GM13976 (cell line): Measurements from ENCODE around the gene ZBTB47.

Source experiments
- DNase-seq: peaks from one replicate; pipeline ENCODE4 v3.0.0; 2012; ENCODE audit warnings: low spot score
- CTCF ChIP-seq: IDR thresholded peaks from 2 replicates; pipeline ENCODE4 v1.5.1; 2012; ENCODE audit warnings: borderline replicate concordance, mild to moderate bottlenecking; ENCODE audit not compliant: insufficient read depth; ENCODE audit errors: extremely low read depth, missing control alignments, control extremely low read depth
- in situ Hi-C: fragments of 300-500 bp; cut with MboI; formaldehyde crosslinking; loops from one replicate; pipeline ENCODE4 v1.12.0; 2022; ENCODE audit warnings: low sequenced_read_pairs, mixed read lengths, inconsistent platforms; ENCODE audit not compliant: unreplicated experiment

Gene ZBTB47

GRCh38 chr3:42692667-42693529 is 39.4 kb downstream of the ZBTB47 start:
- peak; percentile 30 for DNase-seq
- TF ChIP-seq CTCF = no peak
- in situ Hi-C loops = no loop called here

GRCh38 chr3:42693530-42693930 is 40.0 kb downstream of the ZBTB47 start:
- no peak for TF ChIP-seq CTCF
- in situ Hi-C loops = no loop called here
- no peak for DNase-seq

GRCh38 chr3:42694366-42694765 is 40.9 kb downstream of the ZBTB47 start:
- in situ Hi-C loops = no loop called here
- no peak for DNase-seq
- TF ChIP-seq CTCF = no peak

GRCh38 chr3:42696356-42697288 is 43.1 kb downstream of the ZBTB47 start:
- in situ Hi-C loops = no loop called here
- DNase-seq = no peak
- no peak for TF ChIP-seq CTCF

GRCh38 chr3:42697289-42698051 is 44.0 kb downstream of the ZBTB47 start:
- TF ChIP-seq CTCF = no peak
- in situ Hi-C loops = no loop called here
- DNase-seq = no peak
